ENCODE measurements around the gene CELA2A.
A peak's percentile ranks its signal among the peaks of the same experiment; 100 is the strongest.
"Not testable (repeated sequence)": the region's sequence is repeated elsewhere in the genome, so short reads cannot be mapped to it uniquely, and the experiment has no call there.

Gene CELA2A

DNA sequence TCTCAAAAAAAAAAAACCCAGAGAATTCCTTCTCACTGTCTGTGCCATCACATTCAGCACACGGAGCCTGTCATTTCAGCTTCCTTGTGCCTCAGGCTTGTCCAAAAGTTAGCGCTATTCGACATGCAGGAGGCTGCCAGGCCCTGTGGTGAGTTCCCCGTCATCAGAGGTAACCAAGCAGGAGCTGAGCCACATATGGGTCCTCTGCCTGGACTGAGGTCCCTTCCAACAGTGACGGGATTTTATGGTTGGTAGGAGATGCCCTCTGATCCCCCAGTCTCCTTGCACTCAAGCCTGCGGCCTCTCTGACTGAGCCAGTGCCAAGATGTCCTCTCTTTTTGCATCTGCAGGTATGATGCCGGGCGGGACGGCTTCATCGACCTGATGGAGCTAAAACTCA is 31.0 kb upstream of the CELA2A start:
- DNase-seq (ENCODE audit: low spot score), result no peak

- DNase-seq (ENCODE audit: low spot score), result no peak
These were observed 30.6 kb upstream of the CELA2A start for GRCh38 chr1:15425958-15426357.

GRCh38 chr1:15426492-15427279 is 29.8 kb upstream of the CELA2A start:
- DNase-seq (ENCODE audit: low spot score), result no peak

GRCh38 chr1:15427280-15427666 is 29.3 kb upstream of the CELA2A start:
- DNase-seq (ENCODE audit: low spot score), result no peak

- DNase-seq (ENCODE audit: low spot score), result not testable (repeated sequence)
These were observed 28.3 kb upstream of the CELA2A start for GRCh38 chr1:15428252-15428651.

DNA sequence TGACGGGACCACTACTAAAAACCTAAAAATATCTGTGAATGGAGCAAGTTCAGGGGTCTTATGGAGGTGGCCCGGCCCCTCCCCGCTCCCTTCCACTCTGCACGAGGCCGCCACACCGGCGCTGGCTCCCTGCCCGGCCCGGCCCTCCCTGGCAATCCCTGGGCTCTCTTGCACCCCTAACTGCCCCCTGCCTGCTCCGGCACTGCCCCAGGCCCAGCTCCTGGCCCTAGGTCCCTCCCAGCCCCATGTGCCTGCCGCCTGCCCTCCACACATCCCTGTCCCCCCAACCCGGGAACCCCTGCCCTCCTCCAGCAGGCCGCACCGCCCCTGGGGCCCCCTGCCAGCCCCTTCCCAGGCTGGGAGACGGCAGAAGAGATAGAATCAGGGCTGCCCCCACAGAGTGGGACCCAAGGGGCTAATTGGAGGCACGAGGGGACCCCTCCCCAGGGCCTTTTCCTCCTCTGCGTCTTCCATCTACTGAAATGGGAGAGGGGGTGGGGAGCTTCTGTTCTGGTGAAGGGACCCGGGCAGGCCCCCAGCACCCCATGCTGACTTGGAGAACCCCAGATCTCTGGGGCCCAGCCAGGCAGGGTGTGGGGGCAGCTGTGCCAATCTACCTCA is 27.6 kb upstream of the CELA2A start:
- no peak for DNase-seq (ENCODE audit: low spot score)

DNA sequence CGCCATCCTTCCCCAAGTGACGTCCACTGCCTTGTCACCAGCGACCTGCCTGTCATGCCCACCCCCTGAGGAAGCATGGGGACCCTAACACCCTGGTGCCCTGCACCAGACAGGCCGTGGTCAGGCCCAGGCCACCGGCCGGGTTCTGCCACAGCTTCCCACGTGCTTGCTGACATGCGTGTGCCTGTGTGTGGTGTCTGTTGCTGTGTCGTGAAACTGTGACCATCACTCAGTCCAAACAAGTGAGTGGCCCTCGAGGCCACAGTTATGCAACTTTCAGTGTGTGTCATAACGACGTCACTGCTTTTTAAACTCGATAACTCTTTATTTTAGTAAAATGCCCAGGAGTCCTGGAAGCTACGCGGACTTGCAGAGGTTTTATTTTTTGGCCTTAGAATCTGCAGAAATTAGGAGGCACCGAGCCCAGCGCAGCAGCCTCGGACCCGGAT is 26.8 kb upstream of the CELA2A start:
- peak; percentile 72 for DNase-seq (ENCODE audit: low spot score)

DNA sequence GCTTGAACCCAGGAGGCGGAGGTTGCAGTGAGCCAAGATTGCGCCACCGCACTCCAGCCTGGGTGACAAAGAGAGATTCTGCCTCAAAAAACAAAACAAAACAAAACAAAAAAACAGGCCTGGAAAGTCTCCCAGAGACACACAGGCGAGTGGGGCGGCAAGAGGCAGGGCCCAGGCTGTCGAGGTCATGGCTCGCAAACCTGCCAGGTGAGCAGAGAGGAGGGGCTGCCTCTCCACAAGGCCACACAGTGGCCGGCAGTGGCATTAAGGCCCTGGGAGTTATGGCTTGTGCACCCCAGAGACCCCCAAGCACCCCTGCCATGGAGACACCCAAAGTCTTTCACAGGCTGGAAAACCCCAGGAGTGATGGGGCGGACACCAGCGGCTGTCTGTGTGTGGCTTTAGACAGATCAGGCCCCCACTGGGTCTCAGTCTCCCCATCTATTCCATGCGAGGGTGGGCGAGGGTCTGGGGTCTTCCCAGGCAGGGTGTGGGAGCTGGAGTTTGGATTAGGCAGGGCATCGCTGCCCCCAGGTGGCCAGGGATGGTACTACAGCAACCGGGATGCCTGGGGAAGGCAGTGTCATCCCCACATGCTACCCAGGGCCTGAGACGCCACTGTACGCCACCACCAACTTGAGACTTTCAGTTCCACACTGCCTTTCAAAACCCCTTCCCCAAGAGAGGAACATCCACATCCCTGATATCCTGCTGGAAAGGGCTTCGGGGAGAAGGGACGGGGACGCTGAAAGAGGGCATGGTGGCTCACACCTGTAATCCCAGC is 25.6 kb upstream of the CELA2A start:
- peak; percentile 86 for DNase-seq (ENCODE audit: low spot score)

- DNase-seq (ENCODE audit: low spot score), result no peak
These were observed 25.0 kb upstream of the CELA2A start for GRCh38 chr1:15431571-15431948.

DNA sequence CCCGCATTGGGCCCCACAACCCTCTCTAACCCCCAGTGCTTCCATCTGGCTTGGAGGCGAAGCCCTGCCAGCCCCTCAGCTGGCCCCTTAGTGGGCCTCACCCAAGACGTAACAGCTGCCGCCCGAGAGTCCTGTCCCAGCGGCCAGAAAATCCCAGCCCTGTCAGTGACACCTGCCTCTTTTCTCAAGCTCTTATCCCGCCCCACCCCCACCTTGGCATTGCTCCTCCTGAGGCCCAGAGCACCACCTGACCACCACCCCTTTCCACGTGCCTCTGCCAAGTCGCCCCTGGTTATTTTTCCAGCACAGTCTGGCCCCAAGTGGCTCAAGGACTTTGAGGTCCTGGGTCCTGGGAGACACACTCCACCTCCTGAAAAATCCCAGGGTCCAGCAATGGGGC is 24.2 kb upstream of the CELA2A start:
- no peak for DNase-seq (ENCODE audit: low spot score)

GRCh38 chr1:15433471-15433870 is 23.1 kb upstream of the CELA2A start:
- DNase-seq (ENCODE audit: low spot score), result no peak

DNA sequence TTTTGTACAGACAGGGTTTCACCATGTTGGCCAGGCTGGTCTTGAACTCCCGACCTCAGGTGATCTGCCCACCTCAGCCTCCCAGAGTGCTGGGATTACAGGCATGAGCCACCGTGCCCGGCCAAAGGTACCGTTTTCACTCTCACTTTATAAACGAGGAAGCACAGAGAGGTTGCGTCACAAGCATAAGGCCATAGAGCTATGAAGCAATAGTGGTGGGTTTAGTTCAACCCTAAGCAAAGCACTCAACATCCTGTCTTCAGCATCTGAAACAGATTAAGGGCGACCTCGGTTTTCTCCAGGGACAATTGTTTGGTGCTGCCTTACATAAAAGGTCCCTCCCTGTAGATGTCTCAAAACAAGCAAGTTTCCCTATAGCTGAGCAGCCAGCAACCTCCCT is 21.8 kb upstream of the CELA2A start:
- not testable (repeated sequence) for DNase-seq (ENCODE audit: low spot score)

DNA sequence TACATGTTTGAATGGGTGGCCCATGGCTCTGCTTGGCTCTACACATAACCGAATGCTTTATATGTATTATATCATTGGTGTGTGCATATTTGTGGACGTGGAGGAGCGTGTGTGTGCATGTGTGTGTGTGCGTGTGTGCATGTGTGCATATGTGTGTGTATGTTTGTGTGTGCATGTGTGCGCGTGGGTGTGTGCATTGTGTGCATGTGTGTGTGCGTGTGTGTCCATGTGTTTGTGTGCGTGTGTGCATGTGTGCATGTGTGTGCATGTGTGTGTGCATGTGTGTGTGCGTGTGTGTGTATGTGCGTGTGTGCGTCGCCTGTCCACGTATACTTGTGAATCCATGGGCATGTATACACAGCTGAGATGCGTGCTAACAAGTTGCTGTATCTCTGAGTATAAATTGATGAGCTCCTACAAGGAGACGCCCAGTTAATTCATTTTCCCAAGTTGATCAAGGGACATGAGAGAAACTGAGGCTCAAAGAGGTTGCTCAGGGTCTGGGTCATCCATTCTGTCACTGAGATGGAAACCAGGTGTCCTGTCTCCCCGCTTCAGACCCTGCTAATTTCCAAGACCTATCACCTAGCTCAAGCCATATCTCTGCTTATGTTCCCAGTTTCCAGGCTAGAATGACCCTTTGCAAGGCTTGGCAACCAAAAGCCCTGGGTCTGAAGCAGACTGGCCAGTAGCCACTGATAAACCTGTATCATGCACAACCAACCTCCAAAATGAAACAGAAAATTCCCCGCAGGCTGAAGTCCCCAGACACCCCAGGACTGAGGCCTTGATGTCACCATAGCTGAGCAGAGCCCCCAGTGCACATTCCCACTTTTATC is 21.1 kb upstream of the CELA2A start:
- no peak for DNase-seq (ENCODE audit: low spot score)

DNA sequence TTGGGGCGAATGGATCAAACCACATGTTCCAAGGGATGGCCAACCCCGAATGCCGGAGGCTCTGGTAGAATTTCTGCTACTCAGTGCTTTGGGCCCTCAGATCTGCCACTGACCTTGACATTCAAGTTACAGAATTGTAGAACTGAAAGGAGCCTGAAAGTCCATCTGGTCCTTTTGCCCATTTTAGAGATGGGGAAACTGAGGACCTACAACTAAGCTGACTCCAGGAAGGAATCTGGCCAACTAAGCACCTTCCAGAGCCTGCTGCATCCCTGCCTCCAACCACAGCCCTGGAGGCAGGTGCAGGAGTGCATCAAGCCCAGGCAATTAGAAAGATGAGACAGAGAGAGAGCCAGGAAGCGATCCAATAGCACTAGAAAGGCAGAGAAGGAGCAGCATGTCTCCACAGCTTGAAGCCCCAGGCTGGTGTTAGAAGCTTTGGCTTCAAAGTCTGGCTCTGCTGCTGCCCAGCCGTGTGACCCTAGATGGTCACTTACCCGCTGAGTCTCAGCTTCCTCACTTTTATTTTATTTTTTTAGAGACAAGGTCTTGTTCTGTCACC is 19.6 kb upstream of the CELA2A start:
- DNase-seq (ENCODE audit: low spot score), result no peak

DNA sequence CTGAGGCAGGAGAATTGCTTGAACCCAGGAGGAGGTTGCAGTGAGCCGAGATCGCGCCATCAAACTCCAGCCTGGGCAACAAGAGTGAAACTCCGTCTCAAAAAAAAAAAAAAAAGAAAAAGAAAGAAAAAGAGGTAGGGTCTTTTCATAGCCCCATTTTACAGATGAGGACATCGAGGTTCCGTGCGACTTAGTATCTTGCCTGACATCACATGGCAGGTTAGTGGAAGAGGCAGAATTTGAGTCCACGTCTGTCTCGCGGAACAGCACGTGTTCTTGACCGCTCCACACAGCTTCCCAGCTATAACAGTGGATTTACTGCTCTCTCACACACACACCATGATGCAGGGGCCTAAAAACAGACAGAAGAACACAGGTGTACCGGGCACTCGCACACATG is 17.2 kb upstream of the CELA2A start:
- DNase-seq (ENCODE audit: low spot score), result no peak

DNA sequence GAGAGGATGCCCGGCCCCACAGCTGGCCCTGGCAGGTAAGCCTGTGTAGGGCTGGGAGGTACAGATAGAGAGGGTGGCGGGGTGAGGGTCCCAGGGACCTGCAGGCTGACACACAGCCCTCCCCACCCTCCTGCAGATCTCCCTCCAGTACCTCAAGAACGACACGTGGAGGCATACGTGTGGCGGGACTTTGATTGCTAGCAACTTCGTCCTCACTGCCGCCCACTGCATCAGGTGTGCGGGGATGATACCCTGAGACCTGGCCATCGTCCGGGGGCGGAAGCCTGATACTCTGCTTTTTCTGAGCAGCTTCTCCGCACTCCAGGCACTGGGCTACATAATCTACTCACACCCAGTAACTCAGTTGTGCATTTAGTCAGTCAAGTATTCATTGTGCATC is 16.2 kb upstream of the CELA2A start:
- no peak for DNase-seq (ENCODE audit: low spot score)

DNA sequence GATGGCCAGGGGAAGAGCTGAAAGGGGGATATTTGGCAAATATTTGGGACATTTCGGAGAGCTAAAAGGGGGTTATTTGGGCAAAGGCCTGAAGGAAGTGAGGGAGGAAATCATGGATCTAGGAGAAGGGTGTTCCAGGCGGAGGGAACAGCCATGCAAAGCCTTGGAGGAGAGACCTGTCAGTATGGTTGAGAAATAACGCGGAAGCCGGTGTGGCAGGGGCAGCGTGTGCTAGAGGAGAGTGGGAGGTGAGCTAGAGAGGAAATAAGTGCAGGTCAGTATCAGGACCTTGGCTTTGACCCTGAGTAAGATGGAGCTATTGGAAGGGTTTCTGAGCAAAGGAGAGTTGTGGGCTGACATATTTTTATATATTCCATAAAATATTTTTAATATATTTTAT is 15.3 kb upstream of the CELA2A start:
- no peak for DNase-seq (ENCODE audit: low spot score)

GRCh38 chr1:15442119-15442518 is 14.4 kb upstream of the CELA2A start:
- DNase-seq (ENCODE audit: low spot score), result no peak

DNA sequence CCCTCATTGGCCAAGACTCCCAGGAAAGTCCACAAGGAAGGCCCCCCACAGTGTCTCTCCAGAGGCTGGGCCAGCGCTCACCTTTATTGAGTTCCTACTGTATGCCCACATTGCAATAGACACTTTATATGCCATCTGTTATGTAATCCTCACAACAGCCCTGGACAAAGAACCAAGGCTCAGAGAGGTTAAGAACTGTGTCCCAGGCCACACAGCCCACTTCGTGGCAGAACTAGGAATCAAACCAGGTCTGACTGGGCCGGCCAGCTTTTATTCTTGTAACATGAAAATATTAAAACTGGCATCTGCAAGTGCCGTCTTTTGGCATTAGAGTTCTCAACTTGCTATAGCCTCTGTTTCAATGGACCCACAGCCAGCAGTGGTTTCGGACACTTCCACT is 13.8 kb upstream of the CELA2A start:
- no peak for DNase-seq (ENCODE audit: low spot score)

DNA sequence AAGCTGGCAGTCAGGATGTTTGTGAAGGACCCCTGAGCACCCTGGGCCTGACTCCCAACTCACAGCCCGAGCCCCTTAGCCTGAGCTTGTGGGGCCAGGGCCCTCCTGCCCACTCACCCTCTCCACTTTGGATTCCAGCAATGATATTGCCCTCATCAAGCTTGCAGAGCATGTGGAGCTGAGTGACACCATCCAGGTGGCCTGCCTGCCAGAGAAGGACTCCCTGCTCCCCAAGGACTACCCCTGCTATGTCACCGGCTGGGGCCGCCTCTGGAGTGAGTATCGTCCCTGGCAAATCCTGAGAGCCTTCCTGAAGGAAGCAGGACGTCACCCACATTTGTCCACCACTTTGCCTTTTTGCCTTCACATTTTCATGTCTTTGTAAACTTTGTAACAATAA is 13.3 kb upstream of the CELA2A start:
- DNase-seq (ENCODE audit: low spot score), result no peak

- DNase-seq (ENCODE audit: low spot score), result no peak
These were observed 11.8 kb upstream of the CELA2A start for GRCh38 chr1:15444468-15445389.
